GM19324 (cell line): ENCODE results near the gene ARHGAP24.
"Not testable (repeated sequence)": the region's sequence is repeated elsewhere in the genome, so short reads cannot be mapped to it uniquely, and the experiment has no call there.

Experiments
- ATAC-seq: cut with Tn5 transposase; IDR thresholded peaks from one replicate; pipeline ENCODE4 v1.9.1; 2021; ENCODE audit warnings: mild to moderate bottlenecking, moderate library complexity; ENCODE audit not compliant: unreplicated experiment, low FRiP score

ARHGAP24 gene

DNA sequence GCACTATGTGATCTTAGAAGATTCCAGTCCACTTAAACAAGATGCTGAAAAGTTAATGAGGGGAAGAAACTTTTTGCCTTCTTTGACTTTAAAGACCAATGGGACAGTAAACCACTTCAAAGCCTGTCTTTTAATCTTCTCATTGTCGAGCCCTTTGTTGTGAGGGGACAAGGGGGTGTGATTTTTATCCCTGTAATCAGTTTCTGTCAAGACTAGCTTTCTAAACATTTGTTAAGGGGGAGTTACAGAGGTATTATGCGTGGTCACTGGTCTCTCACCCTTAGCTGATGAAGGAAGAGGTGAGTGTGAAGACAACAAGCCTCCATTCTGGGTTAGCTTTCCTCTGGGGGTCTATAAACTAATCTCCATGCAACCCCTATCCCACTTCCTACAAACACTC is 409.3 kb downstream of the ARHGAP24 start:
- ATAC-seq: no peak

DNA sequence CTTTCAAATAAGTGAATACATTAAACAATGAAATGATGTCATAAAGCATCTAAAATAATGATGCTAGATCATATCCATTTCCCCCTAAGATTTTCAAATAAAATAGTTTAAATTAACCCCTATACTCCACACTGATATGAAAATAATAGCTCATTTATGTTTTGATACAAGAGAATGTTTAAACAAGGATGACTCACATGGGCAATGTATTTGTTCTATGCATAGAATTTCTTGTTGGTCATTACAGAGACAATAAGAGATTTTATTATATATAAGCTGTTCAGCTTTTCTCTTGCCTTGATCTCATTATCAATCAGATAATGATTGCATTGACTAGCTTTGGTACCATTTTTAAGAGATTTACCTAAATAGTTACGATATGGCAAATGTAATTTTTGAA is 411.7 kb downstream of the ARHGAP24 start:
- ATAC-seq: no peak

GRCh38 chr4:85889314-85889713 is 414.4 kb downstream of the ARHGAP24 start:
- no peak for ATAC-seq

DNA sequence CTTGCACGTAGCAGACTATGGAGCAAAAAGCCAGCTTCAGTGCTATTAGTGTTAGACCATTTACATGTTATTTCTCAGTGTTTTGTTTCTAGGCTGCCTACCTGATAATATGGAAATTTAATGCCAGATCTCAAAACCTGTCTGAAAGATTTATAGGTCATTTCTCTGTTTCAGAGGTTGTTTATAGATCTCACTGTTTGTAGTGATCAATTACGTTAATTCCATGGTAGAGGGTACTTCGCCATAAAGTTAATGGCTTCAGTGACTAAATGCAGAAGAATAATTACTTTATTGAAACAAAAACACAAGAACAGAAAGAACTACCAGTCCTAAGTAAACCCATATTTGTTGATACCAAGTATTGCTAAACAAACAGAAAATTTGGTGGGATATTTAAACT is 420.8 kb downstream of the ARHGAP24 start:
- ATAC-seq: no peak

DNA sequence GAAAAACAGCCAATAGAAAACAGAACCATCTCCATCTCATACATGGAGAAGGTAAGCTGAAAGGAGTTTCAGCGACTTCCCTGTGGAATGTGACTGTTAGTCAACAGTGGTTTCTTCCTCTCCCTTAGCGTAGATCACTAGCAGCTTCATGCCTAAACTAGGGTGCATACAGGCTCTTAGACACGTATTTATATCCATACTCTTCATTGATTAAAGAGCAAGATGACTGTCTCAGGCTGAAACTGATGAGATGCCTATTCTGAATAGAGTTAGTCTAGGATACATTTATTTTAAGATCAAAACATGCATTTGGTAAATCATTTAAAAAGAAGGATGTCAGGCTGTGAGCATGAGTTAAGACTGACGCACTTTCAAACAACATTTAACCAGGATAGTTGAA is 423.3 kb downstream of the ARHGAP24 start:
- ATAC-seq: no peak

GRCh38 chr4:85901500-85901899 is 426.6 kb downstream of the ARHGAP24 start:
- ATAC-seq: no peak

GRCh38 chr4:85902647-85903046 is 427.7 kb downstream of the ARHGAP24 start:
- ATAC-seq: not testable (repeated sequence)

GRCh38 chr4:85905761-85906160 is 430.8 kb downstream of the ARHGAP24 start:
- ATAC-seq: no peak

DNA sequence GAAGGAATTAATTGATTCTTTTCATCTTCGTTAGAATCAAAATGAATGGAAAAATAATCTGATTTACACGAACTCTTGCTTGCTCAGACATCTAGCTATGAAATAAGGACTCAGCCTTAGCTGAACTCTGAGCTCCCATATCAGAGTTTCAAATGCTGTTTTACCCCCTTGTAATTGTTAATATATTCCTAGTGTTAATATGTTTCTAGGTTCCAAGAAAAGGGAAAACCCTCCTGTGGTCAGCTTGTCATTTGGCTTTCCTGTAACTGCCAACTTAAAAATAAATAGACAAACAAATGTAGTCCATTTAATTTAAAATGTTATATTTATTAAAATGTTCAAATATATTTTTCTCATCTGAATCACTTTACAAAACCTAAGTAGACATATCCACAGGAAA is 432.1 kb downstream of the ARHGAP24 start:
- no peak for ATAC-seq

- no peak for ATAC-seq
Measured at GRCh38 chr4:85909851-85910250, 434.9 kb downstream of the ARHGAP24 start.

DNA sequence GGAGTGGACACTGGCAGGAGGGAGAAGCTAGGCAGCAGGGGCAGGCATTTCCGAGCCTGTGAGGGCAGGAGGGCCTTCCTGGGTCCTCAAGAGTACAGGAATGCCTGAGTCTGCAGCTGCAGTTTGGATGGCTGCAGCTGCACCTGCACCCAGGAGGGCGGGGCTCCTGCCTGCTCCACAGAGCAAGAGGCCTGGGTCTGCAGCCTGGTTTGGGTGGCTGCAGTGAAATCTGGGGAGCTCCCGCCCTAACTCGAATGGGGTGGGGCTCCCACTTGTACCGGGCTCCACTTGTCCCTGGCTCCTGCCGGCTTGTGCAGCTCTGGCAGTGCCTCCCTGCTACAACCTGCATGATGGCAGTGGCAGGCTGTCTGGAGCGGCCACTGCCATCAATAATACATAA is 436.0 kb downstream of the ARHGAP24 start:
- no peak for ATAC-seq

GRCh38 chr4:85913931-85914694 is 439.2 kb downstream of the ARHGAP24 start:
- ATAC-seq: no peak

GRCh38 chr4:85915570-85915969 is 440.6 kb downstream of the ARHGAP24 start:
- not testable (repeated sequence) for ATAC-seq

- ATAC-seq: no peak
Measured at GRCh38 chr4:85919200-85919887, 444.4 kb downstream of the ARHGAP24 start.

GRCh38 chr4:85925071-85925470 is 450.1 kb downstream of the ARHGAP24 start:
- ATAC-seq: no peak

GRCh38 chr4:85928775-85929591 is 454.0 kb downstream of the ARHGAP24 start:
- no peak for ATAC-seq

DNA sequence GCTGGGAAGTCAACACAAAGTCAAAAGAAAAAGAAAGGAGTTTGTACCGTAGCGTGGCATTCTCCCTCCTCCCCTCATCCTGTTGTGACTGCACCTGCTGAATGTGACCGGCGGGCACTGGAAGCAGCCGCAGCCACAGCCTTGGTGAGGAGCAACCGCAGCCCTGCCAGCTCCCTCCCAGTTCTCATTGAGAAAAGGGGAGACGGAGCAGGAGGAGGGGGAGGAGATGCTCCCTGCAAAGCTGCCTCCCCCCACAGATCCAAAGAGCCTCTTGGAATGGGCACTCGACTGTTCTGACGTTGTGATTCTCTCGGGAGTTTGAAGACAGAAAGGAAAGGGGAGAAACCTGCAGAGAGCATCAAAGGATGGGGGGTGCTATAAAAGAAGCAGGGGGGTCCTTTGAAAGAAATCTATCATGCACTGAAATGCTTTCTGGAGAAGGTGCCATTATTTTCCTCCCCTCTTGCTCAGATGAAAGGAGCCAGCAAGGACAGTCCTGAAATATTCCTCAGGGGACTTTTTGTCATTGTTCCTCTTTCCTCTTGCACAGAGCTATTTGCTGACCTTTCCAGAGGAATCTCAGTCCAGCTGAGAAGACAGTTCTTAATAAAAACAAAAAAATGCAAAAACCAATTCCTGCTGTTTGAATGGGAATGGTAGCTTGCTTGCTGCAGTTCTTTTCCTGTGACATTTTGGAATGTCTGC is 455.2 kb downstream of the ARHGAP24 start:
- ATAC-seq: no peak

GRCh38 chr4:85932500-85933290 is 457.7 kb downstream of the ARHGAP24 start:
- ATAC-seq: no peak

GRCh38 chr4:85933291-85933640 is 458.3 kb downstream of the ARHGAP24 start:
- ATAC-seq: no peak

- no peak for ATAC-seq
Measured at GRCh38 chr4:85937507-85937906, 462.6 kb downstream of the ARHGAP24 start.
